H7 (cell line): ENCODE data around the gene TBCB. TPM values are rescaled to one million over a fixed set of nuclear protein-coding genes. Genes with fewer than 3 reads are reported as not detected.

Experiments used
- DNase-seq: peaks from one replicate; pipeline ENCODE4 v3.0.0; 2012
- H3K27me3 ChIP-seq: 2 replicates; pipeline ENCODE4 v1.6.0; 2011; ENCODE audit warnings: mild to moderate bottlenecking, low read length; ENCODE audit not compliant: control insufficient read depth, insufficient read depth
- H3K36me3 ChIP-seq: replicated peaks from 2 replicates; pipeline ENCODE4 v1.5.1; 2011; ENCODE audit warnings: low read length; ENCODE audit not compliant: control insufficient read depth, insufficient read depth
- H3K4me3 ChIP-seq: 2 replicates; pipeline ENCODE4 v1.5.1; 2011; ENCODE audit warnings: low read depth, mild to moderate bottlenecking, control low read depth, low read length, moderate library complexity; ENCODE audit not compliant: insufficient read depth
- total RNA-seq: library from RNA; depleted of rRNA; stranded (reverse); fragments of >200 nt; shearing (Covaris generic); gene quantifications from 2 replicates; pipeline ENCODE4 v1.2.3, GENCODE V29; 2014

Gene TBCB
- total RNA-seq, 1 experiment from 2014 or later, result 202 TPM

DNA sequence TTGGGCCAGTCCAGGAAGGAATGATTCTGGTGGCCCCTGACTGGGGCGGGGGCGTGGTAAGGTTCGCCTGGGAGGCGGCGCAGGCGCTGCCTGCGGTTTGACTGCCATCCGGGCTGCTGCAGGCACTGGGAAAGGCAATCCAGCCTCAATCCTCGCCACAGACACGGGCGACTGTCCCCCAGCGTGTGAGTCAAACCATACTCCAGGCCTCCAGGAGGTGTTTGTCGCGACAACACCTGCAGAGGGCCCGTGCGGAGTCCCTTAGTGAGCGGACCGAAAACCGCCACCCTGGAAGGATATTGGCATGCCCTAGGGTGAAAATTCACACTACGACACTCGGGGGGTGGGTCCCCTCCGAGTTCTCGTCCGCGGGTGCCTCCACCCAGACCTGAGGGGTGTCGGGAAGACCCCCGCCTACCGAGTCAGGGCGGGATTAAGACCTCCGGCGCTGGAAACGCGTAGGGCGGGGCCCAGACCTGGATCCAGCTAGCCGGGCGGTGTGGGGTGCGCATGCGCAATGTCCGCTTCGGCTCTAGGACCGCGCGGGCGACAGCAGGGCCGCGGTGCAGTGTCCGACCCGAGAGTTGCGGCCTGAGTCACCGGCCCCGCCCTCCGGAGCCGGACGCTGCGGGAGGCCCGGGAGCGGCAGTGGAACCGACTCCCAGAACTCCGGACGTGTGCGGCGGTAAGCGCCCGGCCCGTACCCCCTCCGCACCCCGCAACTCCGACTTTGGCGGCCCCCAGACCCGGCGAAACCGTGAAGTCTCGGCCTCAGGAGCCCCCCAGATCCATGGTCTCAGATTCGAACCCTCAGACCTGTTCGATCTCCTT is 24.4 kb downstream of the TBCB start, which contains the start of gene CAPNS1:
CAPNS1 (plus strand) TSS at position 594 of the 831 bp plus-strand sequence. CDS start 946 bp downstream, outside the sequence.
- H3K27me3 ChIP-seq, result no peaks in the 10 kb centered on the region
- peaks cover 12% of the 10 kb centered on the region for H3K36me3 ChIP-seq
- peak within 1 kb of the TSS; percentile 96 for H3K4me3 ChIP-seq
- DNase-seq, result peak; percentile 98

DNA sequence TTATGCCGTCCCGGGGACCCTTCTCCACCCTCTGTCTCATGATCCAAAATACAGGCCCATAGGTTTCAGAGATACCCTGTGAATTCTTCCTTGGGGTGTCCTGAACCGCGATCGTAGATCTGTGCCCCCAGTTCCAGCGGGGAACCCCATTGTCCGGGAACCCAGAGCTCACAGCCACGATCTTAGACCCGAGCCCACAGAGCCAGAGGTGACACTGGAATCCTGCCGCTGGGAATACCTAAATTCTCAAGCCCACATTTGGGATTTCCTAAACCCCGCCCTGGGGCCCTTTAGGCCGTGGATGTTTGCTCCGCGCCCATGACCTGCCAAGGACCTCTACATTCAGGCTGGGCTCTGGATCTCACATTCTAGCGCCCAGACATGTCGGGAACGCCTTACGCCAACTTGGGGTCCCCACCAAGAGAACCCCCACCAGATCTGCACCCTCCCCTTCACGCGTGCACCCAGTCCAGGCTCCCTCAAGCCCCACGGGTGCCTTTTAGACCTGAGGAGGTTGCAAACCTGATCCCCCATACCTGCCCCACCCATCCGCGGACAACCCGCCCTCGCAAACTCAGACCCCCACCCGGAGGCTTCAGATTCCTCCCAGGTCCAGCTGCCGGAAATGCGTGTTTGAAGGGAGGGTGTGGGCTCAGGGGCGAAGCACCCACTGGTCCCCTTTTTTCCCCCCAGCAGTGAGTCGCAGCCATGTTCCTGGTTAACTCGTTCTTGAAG is 25.2 kb downstream of the TBCB start:
- no peaks in the 10 kb centered on the region for H3K27me3 ChIP-seq
- peak; percentile 93 for DNase-seq
- H3K36me3 ChIP-seq, result peaks cover 14% of the 10 kb centered on the region
- peak overlapping the region; percentile 96 for H3K4me3 ChIP-seq

DNA sequence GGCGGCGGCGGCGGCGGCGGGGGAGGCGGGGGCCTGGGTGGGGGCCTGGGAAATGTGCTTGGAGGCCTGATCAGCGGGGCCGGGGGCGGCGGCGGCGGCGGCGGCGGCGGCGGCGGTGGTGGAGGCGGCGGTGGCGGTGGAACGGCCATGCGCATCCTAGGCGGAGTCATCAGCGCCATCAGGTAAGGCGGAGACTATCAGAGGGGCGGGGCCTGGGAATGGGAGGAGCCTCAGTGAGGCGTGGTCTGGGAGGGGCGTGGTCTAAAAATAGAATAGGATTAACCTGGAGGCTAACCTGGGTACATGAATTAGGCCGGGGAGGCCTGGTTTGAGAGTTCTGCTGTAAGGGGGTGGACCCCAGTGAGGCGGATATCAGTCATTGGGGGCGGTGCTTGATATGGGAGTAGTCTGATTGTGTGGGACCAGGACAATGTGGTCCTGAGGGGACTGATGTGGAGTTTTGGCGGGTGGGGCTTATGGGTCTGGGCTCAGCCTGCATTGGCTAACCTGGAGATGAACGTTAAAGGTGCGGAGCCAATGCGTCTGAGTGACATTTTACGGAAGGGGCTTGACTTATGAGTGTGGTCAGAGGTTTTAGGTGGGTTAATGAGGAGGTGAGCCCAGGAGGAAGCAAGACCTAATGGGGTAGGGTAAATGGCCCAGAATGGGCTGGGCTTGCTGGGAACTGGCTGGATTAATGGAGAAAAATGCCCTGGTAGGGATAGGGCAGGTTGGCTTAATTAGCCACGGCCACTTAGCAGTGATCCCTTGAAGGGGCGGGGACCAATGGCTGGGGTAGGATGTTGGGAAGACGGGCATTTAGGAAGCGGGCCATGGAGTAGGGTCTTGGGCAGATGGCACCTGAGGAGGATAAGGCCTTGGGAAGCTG is 26.0 kb downstream of the TBCB start:
- peak overlapping the region; percentile 96 for H3K4me3 ChIP-seq
- H3K27me3 ChIP-seq, result no peaks in the 10 kb centered on the region
- peaks cover 22% of the 10 kb centered on the region for H3K36me3 ChIP-seq
- DNase-seq, result peak; percentile 98

DNA sequence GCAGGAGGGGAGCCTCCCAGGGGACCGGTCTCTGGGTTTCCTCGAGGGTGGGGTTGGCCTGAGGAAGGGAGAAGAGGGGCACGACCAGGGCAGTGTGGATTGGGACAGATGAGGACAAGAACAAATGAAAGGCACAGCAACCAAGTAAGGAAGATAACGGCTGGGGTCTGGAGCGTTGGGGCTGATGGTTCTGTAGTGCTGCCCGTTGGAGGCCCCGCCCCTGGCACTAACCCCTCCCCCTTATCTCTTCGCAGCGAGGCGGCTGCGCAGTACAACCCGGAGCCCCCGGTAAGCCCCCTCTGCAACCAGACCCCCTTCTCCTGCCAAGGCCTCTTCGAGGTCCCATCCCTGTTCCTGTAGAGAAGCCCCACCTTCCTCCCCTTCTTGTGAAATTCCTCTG is 26.8 kb downstream of the TBCB start:
- peaks cover 27% of the 10 kb centered on the region for H3K36me3 ChIP-seq
- peak; percentile 63 for DNase-seq
- no peaks in the 10 kb centered on the region for H3K27me3 ChIP-seq
- H3K4me3 ChIP-seq, result no peak overlapping the region

DNA sequence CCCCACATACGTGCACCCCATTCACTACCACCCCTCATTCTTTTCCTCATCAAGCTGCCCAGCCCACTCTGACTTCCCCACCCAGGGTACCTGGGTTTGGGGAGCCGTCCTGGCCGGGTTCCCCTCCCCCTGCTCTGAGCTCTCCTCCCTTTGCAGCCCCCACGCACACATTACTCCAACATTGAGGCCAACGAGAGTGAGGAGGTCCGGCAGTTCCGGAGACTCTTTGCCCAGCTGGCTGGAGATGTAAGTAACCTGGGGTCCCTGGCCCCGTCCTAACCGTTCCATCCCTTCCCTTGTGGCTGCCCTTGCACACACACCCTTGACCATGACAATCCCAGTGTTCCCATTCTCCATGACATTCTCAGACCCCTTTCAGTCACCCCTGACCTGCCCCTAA is 27.2 kb downstream of the TBCB start:
- DNase-seq, result peak; percentile 10
- Histone ChIP-seq H3K27me3 (no peaks in the 10 kb centered on the region), H3K4me3 (no peak overlapping the region), H3K36me3 (peaks cover 29% of the 10 kb centered on the region)

DNA sequence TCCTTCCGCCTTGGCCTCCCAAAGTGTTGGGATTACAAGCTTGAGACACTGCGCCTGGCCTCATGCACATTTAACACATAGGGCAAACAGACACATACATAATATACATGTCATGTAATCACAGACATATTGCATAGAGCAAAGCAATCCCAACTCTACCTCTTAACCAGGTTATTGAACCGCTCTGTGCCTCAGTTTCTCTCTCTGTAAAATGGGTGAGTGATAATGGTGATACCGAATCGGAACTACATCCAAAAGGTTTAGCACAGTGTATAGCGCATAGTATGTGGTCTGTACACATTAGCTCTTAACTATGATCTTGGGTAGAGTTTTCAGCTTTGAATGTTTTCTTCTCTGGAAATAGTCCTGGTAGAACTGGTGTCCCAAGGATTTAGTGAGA is 29.4 kb downstream of the TBCB start:
- peaks cover 33% of the 10 kb centered on the region for H3K36me3 ChIP-seq
- H3K27me3 ChIP-seq, result no peaks in the 10 kb centered on the region
- DNase-seq, result no peak
- no peak overlapping the region for H3K4me3 ChIP-seq

DNA sequence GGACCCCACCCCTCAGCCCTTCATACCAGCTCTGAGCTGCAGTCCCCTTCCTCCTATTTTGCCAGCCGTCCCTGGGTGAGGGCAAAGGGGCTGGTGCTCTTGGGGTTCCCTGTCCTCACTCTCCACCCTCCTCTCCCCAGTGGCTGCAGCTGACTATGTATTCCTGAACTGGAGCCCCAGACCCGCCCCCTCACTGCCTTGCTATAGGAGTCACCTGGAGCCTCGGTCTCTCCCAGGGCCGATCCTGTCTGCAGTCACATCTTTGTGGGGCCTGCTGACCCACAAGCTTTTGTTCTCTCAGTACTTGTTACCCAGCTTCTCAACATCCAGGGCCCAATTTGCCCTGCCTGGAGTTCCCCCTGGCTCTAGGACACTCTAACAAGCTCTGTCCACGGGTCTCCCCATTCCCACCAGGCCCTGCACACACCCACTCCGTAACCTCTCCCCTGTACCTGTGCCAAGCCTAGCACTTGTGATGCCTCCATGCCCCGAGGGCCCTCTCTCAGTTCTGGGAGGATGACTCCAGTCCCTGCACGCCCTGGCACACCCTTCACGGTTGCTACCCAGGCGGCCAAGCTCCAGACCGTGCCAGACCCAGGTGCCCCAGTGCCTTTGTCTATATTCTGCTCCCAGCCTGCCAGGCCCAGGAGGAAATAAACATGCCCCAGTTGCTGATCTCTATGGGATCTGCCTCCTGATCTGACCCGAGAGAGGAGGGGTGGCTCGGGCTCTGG is 34.6 kb downstream of the TBCB start:
- Histone ChIP-seq H3K36me3 (peaks cover 20% of the 10 kb centered on the region), H3K27me3 (no peaks in the 10 kb centered on the region), H3K4me3 (no peak overlapping the region)
- DNase-seq, result no peak

DNA sequence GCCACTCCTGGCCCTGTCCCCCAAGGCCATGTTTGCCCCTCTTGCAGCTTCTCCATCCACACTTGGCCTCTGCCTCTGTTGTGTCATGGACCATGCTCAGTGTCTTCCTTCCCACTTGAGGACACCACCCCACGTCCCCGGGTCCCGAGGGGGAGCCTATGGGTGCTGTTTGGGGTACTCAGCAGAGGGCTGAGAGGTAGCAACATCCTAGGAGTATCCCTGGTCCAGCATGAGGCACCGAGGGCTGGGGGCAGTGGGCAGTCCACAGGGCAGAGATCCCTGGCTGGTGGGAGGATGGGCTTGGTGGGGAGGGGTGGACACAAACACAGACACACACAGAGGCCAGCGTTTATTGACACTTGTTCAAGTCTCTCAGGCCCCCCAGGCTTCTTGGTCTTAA is 35.3 kb downstream of the TBCB start:
- H3K36me3 ChIP-seq, result peaks cover 17% of the 10 kb centered on the region
- H3K27me3 ChIP-seq, result no peaks in the 10 kb centered on the region
- DNase-seq, result peak; percentile 36
- no peak overlapping the region for H3K4me3 ChIP-seq

DNA sequence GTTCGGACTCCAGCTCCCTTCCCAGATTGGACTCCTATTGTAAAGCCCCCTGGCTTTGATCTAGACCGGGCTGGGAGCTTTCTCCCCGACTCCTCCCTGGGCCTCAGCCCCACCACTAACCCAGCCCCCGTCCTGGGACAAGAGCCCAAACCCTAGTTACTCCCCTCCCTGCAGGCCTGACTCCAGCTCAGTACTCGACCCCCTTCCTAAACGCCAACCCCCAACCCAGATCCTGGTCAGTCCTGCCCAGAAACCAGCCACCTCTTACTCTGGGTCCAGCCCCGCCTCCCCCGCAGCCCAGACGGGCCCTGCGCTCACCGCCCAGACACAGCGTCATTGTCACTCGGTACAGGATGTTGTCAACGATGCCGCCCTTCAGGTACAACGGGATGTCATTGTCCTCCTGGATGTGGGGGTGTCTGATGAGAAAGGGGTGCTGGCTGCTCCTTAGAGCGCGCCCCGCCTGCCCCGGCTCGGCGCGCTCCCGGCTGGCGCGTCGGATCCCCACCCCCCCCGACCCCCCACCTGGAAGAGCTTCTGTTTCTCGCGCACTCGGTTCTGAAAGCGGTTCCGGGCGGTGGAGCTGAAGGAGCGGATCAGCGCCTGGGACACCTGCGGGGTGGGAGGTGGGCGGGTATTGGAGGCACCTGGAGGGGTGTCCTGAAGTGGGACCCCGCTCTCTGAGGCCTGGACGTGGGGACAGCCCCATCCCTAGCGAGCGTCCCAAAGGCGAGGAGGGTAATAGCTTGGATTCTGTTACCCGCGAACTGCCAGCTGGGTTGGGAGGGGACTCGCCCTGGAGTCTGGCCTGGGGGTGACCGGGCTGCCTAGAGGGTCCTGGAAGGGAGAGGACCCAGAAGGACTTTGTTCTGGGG is 36.1 kb downstream of the TBCB start:
- H3K36me3 ChIP-seq, result peaks cover 10% of the 10 kb centered on the region
- H3K4me3 ChIP-seq, result peak overlapping the region; percentile 33; the same call in 1 of the 2 replicates
- no peaks in the 10 kb centered on the region for H3K27me3 ChIP-seq
- peak; percentile 62 for DNase-seq

DNA sequence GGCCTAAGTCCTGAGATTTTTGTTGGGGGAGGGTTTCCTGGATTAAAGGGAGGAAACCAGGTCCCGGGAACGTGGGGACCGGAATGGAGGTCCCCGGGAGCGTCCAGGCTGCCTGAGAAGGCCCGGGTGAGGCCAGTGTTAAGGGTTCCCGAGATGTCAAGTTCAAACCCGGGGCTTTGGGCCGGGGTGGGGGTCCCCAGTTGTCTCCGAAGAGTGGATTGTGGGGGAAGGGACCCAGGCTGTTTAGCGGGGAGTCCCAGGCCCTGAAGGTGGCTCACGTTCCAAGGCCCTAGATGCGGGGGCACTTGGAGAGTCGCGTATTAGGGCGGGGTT is 36.7 kb downstream of the TBCB start:
- Histone ChIP-seq H3K27me3 (no peaks in the 10 kb centered on the region), H3K4me3 (peak overlapping the region; percentile 33; the same call in 1 of the 2 replicates), H3K36me3 (peaks cover 7% of the 10 kb centered on the region)
- DNase-seq, result peak; percentile 56

DNA sequence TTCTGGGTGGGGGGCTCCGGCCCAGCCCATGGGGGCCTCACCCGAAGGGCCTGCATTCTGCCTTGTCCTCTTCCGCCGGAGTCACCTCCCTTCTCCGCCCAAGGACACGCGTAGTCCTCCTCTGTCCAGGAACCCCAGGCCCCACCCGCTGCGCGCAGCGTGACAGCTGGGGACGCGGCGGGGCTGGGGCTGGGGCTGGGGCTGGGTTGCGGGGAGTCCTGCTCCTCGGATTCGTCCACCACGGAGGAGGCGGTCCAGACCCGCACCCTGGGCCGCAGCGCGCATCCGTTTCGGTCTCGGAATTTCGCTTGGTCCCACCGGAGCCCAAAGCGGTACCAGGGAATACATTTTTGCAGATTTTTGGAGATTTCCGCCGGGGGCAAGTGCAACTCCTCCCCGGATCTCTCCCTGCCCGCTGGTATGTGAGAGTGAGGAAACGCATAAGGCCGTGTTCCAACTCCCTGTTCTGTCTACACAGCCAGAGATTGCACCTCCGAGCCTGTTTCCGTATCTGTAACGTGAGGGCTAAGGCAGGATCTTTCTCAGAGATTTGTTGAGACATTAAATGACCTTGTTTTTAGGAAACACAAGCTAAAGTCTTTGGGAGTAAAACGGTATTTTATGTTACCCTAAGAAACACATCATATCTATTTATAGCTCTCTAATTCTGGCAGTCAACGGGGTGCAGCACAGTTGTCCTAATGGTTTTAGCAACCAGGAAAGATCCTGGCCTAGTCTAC is 37.3 kb downstream of the TBCB start, which contains the start of gene COX7A1:
COX7A1 (minus strand) TSS at position 96 of the 740 bp plus-strand sequence; CDS start at position 56, 40 bp downstream.
- Histone ChIP-seq H3K36me3 (peaks cover 4% of the 10 kb centered on the region), H3K27me3 (no peaks in the 10 kb centered on the region), H3K4me3 (peak within 1 kb of the TSS; percentile 33; the same call in 1 of the 2 replicates)
- DNase-seq, result peak; percentile 57

DNA sequence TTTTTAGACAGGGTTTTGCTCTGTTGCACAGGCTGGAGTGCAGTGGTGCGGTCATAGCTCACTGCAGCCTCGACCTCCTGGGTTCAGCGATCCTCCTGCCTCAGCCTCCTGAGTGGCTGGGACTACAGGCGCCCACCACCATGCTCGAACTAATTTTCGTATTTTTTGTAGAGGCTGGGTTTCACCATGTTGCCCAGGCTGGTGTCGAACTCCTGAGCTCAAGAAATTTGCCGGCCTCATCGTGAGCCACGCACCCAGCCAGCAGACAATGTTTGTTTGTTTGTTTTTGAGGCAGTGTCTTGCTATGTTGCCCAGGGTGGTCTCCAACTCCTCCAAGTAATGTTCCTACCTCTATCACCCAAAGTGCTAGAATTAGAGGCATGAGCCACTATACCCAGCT is 37.9 kb downstream of the TBCB start:
- no peak for DNase-seq
- no peak overlapping the region for H3K4me3 ChIP-seq
- peaks cover 4% of the 10 kb centered on the region for H3K36me3 ChIP-seq
- H3K27me3 ChIP-seq, result no peaks in the 10 kb centered on the region
